ENCODE results near the gene LETM1. TPM values are rescaled to one million over a fixed set of nuclear protein-coding genes. Genes with fewer than 3 reads are reported as not detected.

The LETM1 gene
- total RNA-seq: 68.0 and 86.5 TPM in 2 replicates

DNA sequence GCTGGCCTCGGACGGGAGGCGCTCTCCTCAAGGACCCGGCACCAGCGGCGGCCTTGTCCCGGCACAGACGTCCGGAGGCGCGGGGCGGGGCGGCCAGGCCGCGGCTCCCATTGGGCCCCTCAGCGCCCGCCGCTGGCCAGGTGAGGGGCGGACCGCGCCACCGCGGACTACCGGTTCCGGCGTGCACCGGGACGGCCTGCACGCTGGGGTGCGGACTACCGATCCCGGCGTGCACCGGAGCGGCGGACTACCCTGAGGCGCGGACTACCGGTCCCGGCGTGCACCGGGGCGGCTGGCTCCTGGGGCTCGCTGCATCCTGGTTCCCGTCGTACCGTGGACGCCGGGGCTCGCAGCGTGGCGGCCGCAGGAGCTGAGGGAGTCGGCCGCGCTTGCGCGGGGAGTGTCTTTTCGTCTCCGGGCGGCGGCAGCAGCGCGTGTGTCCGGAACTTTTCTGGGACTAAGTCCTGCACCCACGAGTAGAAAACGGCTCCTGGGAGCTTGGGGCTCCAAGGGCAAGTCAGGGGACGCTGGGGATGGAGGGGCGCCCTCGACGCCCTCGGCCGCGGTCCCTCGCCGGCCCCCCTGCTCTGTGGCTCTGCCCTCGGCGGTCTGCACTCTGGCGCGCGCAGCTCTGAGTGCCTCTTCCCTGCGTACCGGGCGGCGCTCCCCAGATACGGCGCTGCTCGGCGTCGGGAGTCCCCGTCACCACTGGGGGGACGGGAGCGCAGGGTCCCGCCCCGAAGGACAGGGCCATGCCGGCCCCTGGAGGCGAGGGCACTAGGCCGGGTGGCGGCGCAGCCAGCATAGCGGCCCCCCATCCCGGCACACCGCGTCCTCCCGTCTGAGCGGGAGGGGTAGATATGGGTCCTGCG is at the start of gene LETM1:
TSS of gene LETM1 (minus strand) at position 86 of the 872 bp plus-strand sequence. CDS start 206 bp downstream, outside the sequence.

DNA sequence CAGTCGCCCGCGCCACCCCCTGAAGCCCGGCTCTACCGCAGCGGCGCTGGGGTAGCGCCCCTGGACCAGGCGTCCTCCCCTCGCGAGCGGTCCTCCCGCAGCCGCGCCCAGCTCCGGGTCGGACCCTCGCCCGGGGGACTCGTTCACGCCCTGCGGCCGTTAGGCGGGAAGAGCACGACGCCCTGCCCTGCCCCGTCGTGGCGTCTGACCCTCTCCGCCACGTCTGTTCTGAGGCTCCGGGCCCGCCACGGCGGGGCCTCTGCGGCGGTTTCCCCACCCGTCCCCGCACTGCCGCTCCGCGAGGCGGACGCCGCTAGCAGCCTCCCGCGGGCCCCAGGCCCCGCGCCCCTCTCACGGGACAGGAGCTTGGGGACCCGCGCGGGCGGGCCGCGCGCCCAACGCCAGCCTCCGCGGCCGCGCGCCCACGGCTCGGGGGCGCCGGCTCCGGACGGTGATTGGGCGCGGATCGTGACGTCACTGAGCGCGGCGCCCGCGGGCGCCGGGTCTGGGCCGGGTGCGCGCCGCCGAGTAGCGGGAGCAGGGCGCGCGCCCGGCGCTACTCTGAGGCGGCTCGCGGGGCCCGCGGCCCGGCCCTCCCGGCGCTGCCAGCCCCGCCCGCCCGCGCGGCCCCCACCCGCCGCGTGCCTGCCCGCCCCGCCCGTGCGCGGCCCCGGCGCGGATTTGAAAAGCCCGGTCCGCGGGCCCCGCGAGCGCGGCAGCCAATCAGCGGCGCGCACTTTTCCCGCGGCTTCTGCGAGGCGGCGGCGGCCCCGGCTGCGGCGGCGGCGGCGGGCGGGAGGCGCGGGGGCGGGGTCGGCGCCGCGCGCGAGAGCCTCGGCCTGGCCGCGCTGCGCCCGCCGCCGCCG is 14.9 kb upstream of the LETM1 start, which contains the start of gene NSD2:
TSS of gene NSD2 (plus strand) at position 816 of the 866 bp plus-strand sequence. CDS start 29,262 bp downstream, outside the sequence.

DNA sequence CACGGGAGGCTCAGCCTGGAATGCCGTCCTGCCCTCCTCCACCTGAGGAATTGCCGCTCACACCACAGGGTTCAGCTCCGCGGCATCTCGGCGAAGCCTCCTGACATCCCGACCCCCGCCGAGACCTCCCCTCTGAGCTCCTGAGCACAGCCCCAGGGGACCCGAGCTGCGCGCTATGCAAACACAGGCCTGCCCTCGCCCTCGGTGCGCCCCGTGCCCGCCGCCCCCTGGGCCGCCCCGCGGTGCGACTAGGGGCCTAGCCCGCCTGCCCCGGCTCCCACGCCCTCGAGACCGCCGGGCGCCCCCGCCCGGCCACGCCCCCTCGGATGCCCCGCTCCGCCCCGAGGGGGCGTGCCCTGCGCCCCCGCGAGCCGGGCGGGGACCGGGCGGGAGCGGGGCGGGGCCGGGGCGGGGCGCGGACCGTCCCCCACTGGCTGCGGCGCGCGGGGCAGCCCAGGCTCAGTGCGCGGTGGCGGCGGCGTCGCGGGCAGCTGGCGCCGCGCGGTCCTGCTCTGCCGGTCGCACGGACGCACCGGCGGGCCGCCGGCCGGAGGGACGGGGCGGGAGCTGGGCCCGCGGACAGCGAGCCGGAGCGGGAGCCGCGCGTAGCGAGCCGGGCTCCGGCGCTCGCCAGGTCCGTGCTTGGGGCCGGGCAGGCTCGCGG is 63.0 kb downstream of the LETM1 start, which contains the start of gene FGFR3:
TSS of gene FGFR3 (plus strand) at position 462 of the 664 bp plus-strand sequence. CDS start 642 bp downstream, outside the sequence.

Other genes starting within 250 kb of the LETM1 start
- gene FAM53A, start 171.8 kb downstream of the LETM1 start, total RNA-seq: 1.4 and 3.0 TPM in 2 replicates
- 34.1 and 49.5 TPM in 2 replicates for gene SLBP, start 143.8 kb downstream of the LETM1 start, total RNA-seq
- 51.2 and 59.1 TPM in 2 replicates for gene TMEM129, start 134.8 kb downstream of the LETM1 start, total RNA-seq
- 1.8 and 14.1 TPM in 2 replicates for gene TACC3, start 134.6 kb downstream of the LETM1 start, total RNA-seq
- gene FGFR3, start 62.9 kb downstream of the LETM1 start, total RNA-seq: 0.59 and 1.3 TPM in 2 replicates
- gene NSD2, start 15.2 kb upstream of the LETM1 start, total RNA-seq: 28.2 and 88.2 TPM in 2 replicates
- gene NELFA, start 152.8 kb upstream of the LETM1 start, total RNA-seq: 11.0 and 17.5 TPM in 2 replicates
- gene NAT8L, start 203.2 kb upstream of the LETM1 start, total RNA-seq: 0.14 and 0.30 TPM in 2 replicates

Measured in smooth muscle cell of the umbilical artery (primary cell).